ENCODE measurements around the gene MICALL2.

MICALL2 gene

GRCh38 chr7:1492640-1493039 is 33.4 kb upstream of the MICALL2 start:
- no peak for DNase-seq

GRCh38 chr7:1492221-1492620 is 33.0 kb upstream of the MICALL2 start:
- DNase-seq, result no peak

- no peak for DNase-seq
Measured at GRCh38 chr7:1490837-1491236, 31.6 kb upstream of the MICALL2 start.

DNA sequence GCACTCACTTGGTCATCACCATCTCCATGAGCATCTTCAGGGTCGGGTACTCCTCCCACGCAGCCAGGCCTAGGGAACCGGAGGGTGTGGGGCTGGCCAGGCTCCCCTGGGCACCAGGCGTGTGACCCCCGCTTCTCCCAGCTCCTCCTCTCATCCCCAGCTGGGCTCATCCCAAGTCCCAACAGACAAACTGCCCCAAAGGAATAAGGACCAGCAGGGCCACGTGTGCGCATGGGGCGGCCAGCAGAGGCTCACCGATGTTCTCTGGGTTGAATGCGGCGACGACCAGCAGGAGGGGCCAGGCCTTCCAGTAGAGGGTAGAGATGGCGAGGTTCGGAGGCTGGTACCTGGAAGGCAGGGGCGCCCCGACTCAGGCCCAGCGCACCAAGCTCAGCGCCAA is 30.1 kb upstream of the MICALL2 start:
- DNase-seq, result no peak

DNA sequence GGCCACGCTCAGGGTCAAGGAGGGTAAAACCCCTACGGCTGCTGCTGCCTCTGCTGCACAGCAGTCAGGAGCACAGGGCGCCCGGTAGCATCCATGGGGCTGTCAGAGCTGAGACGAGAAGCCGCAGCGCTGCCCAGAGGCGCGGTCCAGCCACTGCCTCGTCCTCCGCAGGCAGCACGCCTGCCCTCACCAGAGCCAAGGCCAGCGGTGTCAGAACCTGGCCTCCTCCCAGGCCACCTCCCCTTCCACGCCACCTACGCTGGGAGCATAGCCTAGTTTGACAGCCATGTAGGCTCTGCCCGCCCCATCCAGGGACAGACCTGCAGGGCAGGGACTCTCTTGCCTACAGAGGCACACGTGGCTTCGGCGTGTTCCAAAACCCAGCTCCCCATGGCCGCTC is 28.7 kb upstream of the MICALL2 start:
- DNase-seq, result no peak

DNA sequence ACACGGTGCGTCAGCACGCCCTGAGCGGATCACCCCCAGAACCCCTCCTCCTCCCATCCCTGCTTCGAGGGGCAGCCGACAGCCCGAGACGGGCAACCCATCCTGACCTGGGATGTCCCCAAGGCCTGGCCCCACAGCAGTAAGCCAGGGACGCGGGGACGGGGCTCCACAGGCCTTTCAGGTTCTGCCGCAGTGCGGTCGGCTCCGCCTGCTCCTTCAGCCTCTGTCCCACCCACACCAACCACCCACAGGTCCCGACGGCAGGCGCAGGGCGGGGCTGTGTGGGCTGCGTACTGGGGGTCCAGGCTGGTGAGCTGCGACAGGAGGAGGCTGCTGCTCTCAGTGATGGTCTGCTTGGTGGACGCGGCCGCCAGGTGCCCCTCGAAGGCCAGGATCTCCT is 28.2 kb upstream of the MICALL2 start:
- DNase-seq, result no peak

DNA sequence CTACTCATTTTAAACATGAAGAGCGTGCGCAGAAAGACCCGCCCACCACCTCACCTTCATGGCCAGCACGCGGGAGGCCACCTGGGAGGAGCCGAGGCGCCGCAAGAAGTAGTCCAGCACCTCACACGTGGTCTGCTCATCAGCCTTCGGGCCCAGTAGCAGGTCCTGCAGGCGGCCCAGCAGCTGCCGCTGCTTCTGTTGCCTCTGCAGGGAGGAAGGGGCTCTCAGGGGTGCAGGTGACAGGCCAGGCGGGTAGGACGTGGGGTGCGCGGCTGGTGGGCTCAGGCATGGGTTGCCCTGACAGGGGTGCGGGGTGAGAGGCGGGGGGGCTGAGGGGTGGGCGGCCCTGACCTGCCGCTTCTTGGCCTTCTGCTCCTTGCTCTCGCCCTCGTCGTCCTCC is 27.3 kb upstream of the MICALL2 start:
- no peak for DNase-seq

GRCh38 chr7:1485156-1485555 is 25.9 kb upstream of the MICALL2 start:
- DNase-seq, result no peak

- no peak for DNase-seq
Measured at GRCh38 chr7:1484569-1484968, 25.3 kb upstream of the MICALL2 start.

GRCh38 chr7:1483536-1484505 is 24.6 kb upstream of the MICALL2 start:
- no peak for DNase-seq

DNA sequence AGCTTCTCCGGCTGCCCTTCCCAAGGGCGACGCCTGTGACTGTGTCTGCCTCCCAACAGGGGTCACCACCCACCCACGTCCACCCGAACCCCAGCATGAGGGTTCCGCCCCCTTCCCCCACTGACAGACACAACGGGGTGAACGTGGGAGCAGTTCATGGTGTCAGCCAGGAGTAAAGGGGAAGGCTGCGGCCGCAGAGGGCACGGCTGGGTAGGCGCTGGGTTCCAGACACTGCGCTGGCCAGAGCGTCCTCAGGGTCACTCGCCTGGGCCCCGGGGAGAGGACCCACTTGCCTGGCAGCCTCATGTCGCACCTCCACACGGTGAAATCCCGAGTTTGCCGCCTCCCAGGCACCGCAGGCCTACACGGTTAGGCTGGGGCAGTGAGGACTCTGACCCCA is 23.8 kb upstream of the MICALL2 start:
- DNase-seq, result no peak

GRCh38 chr7:1481300-1481699 is 22.0 kb upstream of the MICALL2 start:
- no peak for DNase-seq

GRCh38 chr7:1480670-1481069 is 21.4 kb upstream of the MICALL2 start:
- DNase-seq, result no peak

DNA sequence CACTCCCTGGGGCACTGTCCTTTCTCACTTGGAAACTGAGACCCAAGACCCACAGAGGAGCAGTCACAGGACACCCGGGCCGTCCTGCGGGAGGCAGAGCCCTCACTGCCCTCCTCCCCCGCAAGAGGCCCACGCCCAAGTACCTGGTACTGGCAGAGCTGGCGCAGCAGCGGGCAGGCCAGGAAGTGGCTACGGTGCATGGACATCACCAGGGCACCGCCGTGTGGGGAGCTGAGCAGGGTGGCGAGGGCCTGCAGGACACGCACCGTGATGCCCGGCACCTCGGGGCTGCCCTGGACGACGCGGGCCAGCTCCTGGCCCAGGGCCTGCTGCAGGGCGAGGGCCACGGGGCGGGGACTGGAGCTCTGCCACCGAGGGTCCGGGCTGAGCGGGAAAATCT is 20.0 kb upstream of the MICALL2 start:
- DNase-seq, result no peak

DNA sequence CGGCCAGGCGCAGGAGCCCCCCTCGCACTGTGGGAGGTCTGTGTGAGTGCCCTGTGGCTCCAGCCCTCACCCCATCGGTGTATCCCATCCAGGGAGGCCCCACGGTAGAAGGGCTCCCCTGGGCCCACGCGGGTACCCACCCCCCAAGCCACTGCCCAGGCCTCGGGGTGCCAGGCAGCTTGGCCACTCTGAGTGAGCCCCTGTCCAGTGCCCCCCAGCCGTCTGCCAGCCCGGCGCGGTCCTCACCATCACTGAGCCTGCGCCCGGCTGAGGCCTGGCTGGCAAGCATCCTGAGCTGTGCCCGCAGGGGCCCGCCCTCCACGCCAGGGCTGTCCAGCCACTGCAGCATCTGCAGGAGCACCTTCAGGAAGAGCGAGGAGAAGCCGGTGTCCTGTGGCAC is 19.2 kb upstream of the MICALL2 start:
- DNase-seq, result no peak

DNA sequence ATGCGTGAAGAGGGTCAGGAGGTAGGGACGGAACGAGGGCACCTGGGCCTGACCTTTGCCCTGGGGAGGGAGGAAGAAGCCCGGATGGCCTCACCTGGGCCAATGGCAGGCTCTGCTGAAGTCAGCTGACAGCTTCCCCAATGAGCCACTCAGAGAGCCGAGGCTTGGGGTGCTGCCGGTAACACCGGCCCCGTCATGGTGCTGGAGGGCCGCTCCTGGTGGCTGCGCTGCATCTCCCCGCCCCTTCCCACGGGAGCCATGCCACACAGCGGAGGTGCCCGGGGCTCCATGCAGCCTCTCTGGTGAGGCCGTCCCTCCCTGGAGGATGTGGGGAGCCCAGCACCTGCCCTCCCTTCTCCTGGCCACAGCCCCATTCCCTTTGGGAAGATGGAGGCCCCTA is 17.6 kb upstream of the MICALL2 start:
- no peak for DNase-seq

DNA sequence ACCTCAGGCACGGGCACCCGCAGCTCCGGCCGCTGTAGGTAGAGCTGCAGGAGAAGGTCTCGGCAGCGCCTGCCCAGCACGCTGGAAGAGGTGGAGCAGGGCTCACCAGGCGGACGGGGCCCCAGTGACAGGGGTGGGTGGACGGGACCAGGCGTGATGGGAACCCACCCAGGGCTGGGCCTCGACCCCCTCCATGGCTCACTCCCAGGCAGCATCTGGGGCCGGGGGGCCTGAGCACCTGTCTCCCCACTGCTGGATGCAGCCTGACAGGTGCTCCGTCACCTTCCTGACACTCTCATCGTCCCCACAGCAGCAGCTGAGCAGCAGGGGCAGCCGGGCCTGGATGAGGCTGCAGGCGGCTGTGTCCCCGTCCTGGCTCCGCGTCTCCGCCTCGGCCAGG is 16.7 kb upstream of the MICALL2 start:
- no peak for DNase-seq

DNA sequence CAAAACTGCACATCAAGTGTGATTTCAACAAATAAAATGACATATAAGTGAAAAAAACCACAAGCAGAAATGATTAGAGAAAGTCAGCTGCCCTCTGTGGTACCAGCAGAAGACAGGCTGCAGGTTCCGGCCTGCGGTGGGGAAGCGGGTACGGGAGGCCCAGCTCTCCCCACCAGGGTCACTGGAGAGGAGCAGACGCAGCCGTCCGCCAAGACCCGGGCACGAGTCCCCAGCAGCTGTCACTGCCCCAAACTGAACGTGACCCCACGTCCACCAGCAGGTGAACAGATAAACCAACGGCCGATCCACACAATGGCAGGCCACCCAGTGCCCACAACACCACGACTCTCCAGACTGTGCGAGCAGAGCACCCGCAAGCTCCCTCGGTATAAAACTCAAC is 16.1 kb upstream of the MICALL2 start:
- DNase-seq, result no peak

DNA sequence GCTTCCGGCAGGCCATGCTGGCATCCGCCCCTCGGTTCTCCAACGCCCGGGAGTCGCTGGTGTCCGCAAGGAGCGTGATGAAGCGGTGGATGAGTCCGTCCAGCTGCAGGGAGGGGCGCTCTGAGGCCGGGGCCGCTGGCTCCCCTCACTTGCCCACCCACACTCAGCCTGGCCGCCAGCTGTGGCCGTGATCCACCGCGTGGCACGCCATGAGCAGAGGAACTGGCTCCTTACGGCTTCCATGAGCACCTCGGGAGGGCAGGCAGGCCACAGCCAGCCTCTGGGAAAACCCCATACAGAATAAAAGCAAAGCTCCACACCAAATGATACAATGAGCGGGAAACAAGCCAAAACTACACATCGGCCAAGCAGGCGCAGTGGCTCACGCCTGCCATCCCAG is 15.5 kb upstream of the MICALL2 start:
- DNase-seq, result no peak

GRCh38 chr7:1473864-1474512 is 14.7 kb upstream of the MICALL2 start:
- peak; percentile 87 to 88 for DNase-seq

DNA sequence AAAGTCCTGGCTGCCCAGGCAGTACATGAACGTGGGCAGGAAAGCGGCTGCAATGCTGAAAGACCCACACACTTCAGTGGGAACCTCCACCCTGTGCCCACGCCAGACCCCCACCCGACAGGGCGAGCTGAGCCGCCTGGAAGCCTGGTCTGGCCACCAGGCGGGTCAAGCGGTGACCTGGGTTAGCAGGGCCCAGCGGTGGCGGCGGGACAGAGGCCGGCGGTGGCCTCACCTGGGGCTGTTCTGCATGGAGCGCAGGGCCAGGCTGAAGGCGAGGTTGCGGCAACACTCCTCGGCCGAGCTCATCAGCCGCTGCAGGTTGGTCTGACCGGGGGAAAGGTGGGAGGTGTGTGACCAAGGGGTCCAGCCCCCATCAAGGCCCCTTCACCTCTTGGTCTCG is 11.6 kb upstream of the MICALL2 start:
- DNase-seq, result no peak

GRCh38 chr7:1468643-1469298 is 9.5 kb upstream of the MICALL2 start:
- no peak for DNase-seq

DNA sequence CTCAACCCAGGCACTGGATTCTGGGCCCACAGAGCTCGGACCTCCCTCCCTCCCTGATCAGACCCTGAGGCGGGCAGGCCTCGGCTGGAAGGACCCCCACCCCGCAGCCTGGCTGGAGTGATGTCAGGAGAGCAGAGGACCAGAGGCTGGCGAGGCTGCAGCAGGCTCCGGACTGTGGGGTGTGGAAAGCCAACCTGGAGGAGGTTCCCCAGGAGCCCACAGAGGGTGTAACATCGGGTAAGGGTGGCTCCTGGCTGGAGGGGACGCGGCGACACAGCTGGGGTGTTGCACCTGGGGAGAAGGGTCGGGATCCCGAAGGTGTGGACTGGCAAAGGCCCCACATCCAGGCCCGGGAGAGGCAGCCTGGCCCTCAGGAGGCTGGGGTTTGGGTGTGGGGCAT is 8.9 kb upstream of the MICALL2 start:
- no peak for DNase-seq

All from SHP77 (cell line).